Adrenal gland (tissue), 12 donors: ENCODE data around the gene CD34. TPM values are rescaled to one million over a fixed set of nuclear protein-coding genes. Genes with fewer than 3 reads are reported as not detected.

Experiments used
- DNase-seq, 7 donors: peaks; one replicate each; pipeline ENCODE4 v3.0.0-alpha.2; 2019 to 2020
- H3K27ac ChIP-seq, 5 donors: fragments of 200-600 bp; sonication (generic) in 4 of 5; 1 replicate in 3 of 5; 2 replicates in 2 of 5; pipeline versions ENCODE4 v1.5.1 to v1.8.0; 2016 to 2020; ENCODE audit warnings: mild to moderate bottlenecking in 1 of 5
- H3K27me3 ChIP-seq: fragments of 200-600 bp; 2 replicates; pipeline ENCODE4 v1.8.0; 2021
- H3K36me3 ChIP-seq, 2 donors: fragments of 200-600 bp; replicated peaks in 1 of 2; 1 replicate in 1 of 2; 2 replicates in 1 of 2; pipeline versions ENCODE4 v1.5.1 to v1.8.0; 2018 to 2022
- H3K4me1 ChIP-seq, 2 donors: fragments of 200-600 bp; replicated peaks in 1 of 2; 1 replicate in 1 of 2; 2 replicates in 1 of 2; pipeline versions ENCODE4 v1.5.1 to v1.8.0; 2018 to 2021
- H3K4me3 ChIP-seq, 4 donors: fragments of 200-600 bp; sonication (generic) in 3 of 4; one replicate each; pipeline ENCODE4 v1.5.1; 2016 to 2018
- H3K9me3 ChIP-seq, 3 donors: fragments of 200-600 bp; sonication (generic) in 1 of 3; replicated peaks in 1 of 3; 1 replicate in 2 of 3; 2 replicates in 1 of 3; pipeline versions ENCODE4 v1.5.1 to v1.8.0; 2016 to 2021
- POLR2A ChIP-seq, 2 donors: fragments of 450-650 bp; IDR thresholded peaks; one replicate each; pipeline ENCODE4 v1.6.1; 2017; ENCODE audit warnings: antibody characterized with exemption in 2 of 2, mild to moderate bottlenecking in 2 of 2, moderate library complexity in 1 of 2
- WGBS, 4 donors: extraction: QIAGEN DNeasy Blood & Tissue Kit in 2 of 4; methylation state at CpG; one replicate each; pipeline versions ENCODE4 v1.1.5 to v1.1.7; 2013 to 2017; 5-methylcytosine and 5-hydroxymethylcytosine counted together
- intact Hi-C, 2 donors: fragments of 100-400 bp; cut with DNase I; formaldehyde crosslinking; loops; one replicate each; pipeline versions ENCODE4 v1.14.1 to v1.15.0; 2022 to 2023
- polyA plus RNA-seq, 3 donors: library from polyadenylated mRNA; stranded (reverse); fragments of 200-250 nt in 2 of 3; fragments of 350-450 nt in 1 of 3; fragmentation: Illumina TruSeq in 1 of 3; extraction: RNeasy Lipid Tissue Mini Kit (QIAGEN cat#74804) in 1 of 3; gene quantifications; one replicate each; pipeline ENCODE4 v1.2.3, GENCODE V29; 2013 to 2014
- total RNA-seq, 9 donors: library from RNA; depleted of rRNA in 4 of 9; stranded (reverse); fragments of >200 nt in 4 of 9; fragments of 120-200 nt in 1 of 9; fragmentation: NEBNext Ultra II Directional in 1 of 9; extraction: Animal tissue kit (Norgen Biotek cat#: 25700) in 1 of 9; gene quantifications; one replicate each; pipeline versions ENCODE4 v1.1.0 to v1.2.4, GENCODE V29; 2013 to 2023
- TF ChIP-seq, protein P1 (sequence below), 6 experiments: fragments of 450-650 bp in 4 of 6; fragments of 200-600 bp in 2 of 6; sonication (generic) in 1 of 6; IDR thresholded peaks; 1 replicate in 5 of 6; 2 replicates in 1 of 6; pipeline versions ENCODE4 v1.5.1 to v1.8.0; 2016 to 2021; ENCODE audit warnings: antibody characterized with exemption in 6 of 6, mild to moderate bottlenecking in 2 of 6, moderate library complexity in 1 of 6
- donor health status: healthy with polysubstance abuse.
- donor health status: Bipolar disorder and iron deficiency.
- donor health status: DM: yes; HTN: yes; CAD: no.
- donor health status: DM: no; HTN: no; CAD: no.
- donor health status: DM: no; HTN: no; CAD: no.
- donor health status: DM: yes; HTN: yes; CAD: no.

CD34 gene
- total and polyA plus RNA-seq, 12 donors: 9.0 to 48.6 (median 28.1) TPM

DNA sequence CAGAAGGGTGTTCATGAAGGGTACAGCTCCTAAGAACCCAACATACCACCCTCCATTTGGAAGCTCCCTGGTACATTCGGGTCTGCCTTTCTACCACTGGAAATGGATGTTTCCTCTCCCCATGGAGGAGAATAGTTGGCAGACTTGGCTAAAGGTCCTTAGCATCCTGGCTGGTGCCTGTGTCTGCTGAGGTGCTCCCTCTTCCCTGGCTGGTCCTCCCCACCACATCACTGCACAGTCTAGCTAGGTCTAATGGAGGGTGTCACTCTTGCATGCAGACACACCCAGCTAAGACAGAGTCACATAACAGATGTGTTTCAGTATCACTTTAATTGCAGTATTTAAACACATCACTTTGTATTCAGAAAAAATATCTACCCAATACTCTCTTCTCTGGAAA, 24.7 kb downstream of the CD34 start:
- Histone ChIP-seq H3K4me3 (no peak overlapping the region), H3K27ac (peak overlapping the region in 1 of 5 donors; percentile 27), H3K4me1 (peaks cover 30 to 42% of the 10 kb centered on the region in 2 donors), H3K27me3 (no peaks in the 10 kb centered on the region), H3K9me3 (no peaks in the 10 kb centered on the region), H3K36me3 (no peaks in the 10 kb centered on the region)
- intact Hi-C loops: loop anchor here (5.0 kb wide), 1 partner anchor 76 kb away; no protein-coding TSS in a partner anchor
- TF ChIP-seq POLR2A (IDR thresholded peaks at IDR 0.05): no peak
- TF ChIP-seq, protein P1, sequence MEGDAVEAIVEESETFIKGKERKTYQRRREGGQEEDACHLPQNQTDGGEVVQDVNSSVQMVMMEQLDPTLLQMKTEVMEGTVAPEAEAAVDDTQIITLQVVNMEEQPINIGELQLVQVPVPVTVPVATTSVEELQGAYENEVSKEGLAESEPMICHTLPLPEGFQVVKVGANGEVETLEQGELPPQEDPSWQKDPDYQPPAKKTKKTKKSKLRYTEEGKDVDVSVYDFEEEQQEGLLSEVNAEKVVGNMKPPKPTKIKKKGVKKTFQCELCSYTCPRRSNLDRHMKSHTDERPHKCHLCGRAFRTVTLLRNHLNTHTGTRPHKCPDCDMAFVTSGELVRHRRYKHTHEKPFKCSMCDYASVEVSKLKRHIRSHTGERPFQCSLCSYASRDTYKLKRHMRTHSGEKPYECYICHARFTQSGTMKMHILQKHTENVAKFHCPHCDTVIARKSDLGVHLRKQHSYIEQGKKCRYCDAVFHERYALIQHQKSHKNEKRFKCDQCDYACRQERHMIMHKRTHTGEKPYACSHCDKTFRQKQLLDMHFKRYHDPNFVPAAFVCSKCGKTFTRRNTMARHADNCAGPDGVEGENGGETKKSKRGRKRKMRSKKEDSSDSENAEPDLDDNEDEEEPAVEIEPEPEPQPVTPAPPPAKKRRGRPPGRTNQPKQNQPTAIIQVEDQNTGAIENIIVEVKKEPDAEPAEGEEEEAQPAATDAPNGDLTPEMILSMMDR (IDR thresholded peaks at IDR 0.05): no peak
- no peak for DNase-seq
- 55 to 74% (median 63%) methylated on average over 1 of the region's 1 CpG for WGBS, 4 donors

DNA sequence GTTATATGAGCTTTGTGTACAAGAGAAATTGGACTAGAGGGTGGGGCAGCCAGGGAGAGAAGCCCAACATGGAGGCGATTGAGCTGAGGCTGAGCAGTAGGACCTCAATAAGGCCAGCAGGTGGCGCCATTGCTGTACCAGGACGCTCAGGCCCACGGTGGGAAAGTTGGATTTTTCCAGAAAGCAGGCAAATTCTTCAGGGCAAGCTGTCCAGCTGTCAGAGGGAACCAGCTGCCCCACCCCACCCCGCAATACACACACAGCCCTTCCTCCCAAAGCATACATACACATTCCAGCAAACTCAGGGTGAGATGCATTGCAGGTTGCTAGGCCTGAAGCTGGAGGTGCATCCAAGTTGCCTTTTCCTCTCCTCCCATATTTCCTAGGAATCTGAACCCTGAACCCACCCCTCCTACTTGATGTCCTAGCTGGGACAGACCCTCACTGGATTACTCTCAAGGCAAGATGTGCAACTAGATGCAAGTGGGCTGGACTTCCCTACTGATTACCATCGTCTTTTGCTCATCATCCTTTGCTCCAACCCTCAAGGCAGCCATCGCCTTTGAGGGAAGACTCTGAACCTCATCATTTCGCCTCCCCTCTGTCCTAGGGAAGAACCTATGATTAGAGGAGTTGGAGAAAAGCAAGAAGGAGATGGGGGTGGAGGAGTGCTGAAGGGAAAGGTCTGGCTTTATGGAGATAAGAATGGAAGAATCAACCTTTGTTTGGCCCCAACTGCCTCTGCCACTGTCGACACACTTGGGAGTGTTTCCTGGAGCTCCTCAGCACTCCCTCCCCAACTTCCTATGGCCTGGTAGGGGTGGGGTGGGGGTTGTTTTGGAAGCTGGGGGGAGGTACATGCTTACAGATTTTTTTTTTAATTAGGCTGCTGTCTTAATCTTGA, 25.5 kb downstream of the CD34 start:
- Histone ChIP-seq H3K27ac (peak overlapping the region in 2 of 5 donors; percentile 27 to 39), H3K9me3 (no peaks in the 10 kb centered on the region), H3K4me1 (peaks cover 21 to 33% of the 10 kb centered on the region in 2 donors), H3K27me3 (no peaks in the 10 kb centered on the region), H3K4me3 (no peak overlapping the region), H3K36me3 (no peaks in the 10 kb centered on the region)
- 21 to 34% (median 29%) methylated on average over 8 to 9 of the region's 9 CpGs for WGBS, 4 donors
- intact Hi-C loops: loop anchor here (5.0 kb wide), 1 partner anchor 77 kb away; no protein-coding TSS in a partner anchor
- peak; percentile 75 to 96 (median 91) for DNase-seq
- no peak for TF ChIP-seq POLR2A (IDR thresholded peaks at IDR 0.05)
- TF ChIP-seq, protein P1 (IDR thresholded peaks at IDR 0.05): peak; percentile 95 to 98 (median 98)

DNA sequence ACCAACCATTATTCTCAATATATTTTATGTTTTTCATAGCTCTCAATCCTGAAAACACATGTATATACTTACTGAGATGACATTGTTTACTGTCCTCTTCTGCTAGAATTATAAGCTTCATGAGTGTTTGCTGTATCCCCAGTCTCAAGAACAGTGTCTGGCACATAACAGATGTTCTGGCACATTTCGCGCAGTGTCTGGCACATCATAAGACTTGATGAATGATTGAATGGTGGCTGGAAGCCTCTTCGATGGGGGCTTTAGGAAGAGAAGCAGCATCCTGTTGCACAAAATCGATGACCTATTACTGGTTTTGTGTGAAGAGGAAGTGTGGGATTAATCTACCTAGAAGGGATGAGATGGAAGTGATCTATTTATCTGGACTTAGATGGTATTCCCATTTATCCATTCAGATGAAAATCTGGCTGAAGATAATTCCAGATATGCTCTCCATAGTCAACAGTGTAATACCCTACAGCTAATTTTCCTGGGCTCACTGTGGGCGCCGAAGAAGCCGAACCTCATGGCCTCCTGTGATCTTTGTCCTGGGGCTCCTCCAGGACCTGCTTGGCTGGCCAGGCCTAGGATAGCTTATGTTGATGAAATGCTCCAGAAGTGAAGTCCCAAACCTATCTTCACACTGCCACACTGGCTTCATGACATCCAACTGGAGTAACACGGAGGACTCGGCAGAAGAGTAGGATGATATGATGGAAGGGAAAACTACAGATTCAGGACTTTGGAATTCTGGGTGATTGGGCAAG, 26.5 kb downstream of the CD34 start:
- peak in 1 of 7 donors; percentile 51 for DNase-seq
- H3K4me1 ChIP-seq: peaks cover 14 to 24% of the 10 kb centered on the region in 2 donors
- 59 to 78% (median 68%) methylated on average over 9 of the region's 9 CpGs for WGBS, 4 donors
- H3K27me3 ChIP-seq: no peaks in the 10 kb centered on the region
- intact Hi-C loops: loop anchor here (5.0 kb wide), 1 partner anchor 78 kb away; no protein-coding TSS in a partner anchor
- H3K27ac ChIP-seq: peak overlapping the region in 2 of 5 donors; percentile 18 to 27
- H3K4me3 ChIP-seq: no peak overlapping the region
- no peak for TF ChIP-seq POLR2A (IDR thresholded peaks at IDR 0.05)
- TF ChIP-seq, protein P1 (IDR thresholded peaks at IDR 0.05): no peak
- H3K36me3 ChIP-seq: no peaks in the 10 kb centered on the region
- H3K9me3 ChIP-seq: no peaks in the 10 kb centered on the region
